ENCODE results near the gene USE1.

Gene USE1

GRCh38 chr19:17202713-17203112, 12.4 kb upstream of the USE1 start:
- no peaks in the 10 kb centered on the region for H4K20me1 ChIP-seq (ENCODE audit: insufficient read depth, low read length)
- no peak overlapping the region for H3K27ac ChIP-seq (ENCODE audit: low read depth, low read length, poor library complexity, severe bottlenecking)
- H3K9ac ChIP-seq (ENCODE audit: low read length): no peak overlapping the region
- TF ChIP-seq, protein P1, sequence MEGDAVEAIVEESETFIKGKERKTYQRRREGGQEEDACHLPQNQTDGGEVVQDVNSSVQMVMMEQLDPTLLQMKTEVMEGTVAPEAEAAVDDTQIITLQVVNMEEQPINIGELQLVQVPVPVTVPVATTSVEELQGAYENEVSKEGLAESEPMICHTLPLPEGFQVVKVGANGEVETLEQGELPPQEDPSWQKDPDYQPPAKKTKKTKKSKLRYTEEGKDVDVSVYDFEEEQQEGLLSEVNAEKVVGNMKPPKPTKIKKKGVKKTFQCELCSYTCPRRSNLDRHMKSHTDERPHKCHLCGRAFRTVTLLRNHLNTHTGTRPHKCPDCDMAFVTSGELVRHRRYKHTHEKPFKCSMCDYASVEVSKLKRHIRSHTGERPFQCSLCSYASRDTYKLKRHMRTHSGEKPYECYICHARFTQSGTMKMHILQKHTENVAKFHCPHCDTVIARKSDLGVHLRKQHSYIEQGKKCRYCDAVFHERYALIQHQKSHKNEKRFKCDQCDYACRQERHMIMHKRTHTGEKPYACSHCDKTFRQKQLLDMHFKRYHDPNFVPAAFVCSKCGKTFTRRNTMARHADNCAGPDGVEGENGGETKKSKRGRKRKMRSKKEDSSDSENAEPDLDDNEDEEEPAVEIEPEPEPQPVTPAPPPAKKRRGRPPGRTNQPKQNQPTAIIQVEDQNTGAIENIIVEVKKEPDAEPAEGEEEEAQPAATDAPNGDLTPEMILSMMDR (IDR thresholded peaks at IDR 0.05; ENCODE audit: low read length): no peak
- TF ChIP-seq EZH2 (IDR thresholded peaks at IDR 0.05; ENCODE audit: borderline replicate concordance, low read length): no peak
- H3K9me3 ChIP-seq (ENCODE audit: low read length): no peaks in the 10 kb centered on the region
- no peak overlapping the region for H3K4me2 ChIP-seq (ENCODE audit: low read length)
- H3K27me3 ChIP-seq (ENCODE audit: insufficient read depth, low read length): no peaks in the 10 kb centered on the region
- H3K9me2 ChIP-seq (ENCODE audit: low read depth, low read length): no peaks in the 10 kb centered on the region
- no peaks in the 10 kb centered on the region for H3K79me2 ChIP-seq (ENCODE audit: insufficient read depth, low read length)
- H3K36me3 ChIP-seq (ENCODE audit: insufficient read depth, low read length): peaks cover 82% of the 10 kb centered on the region
- no peaks in the 10 kb centered on the region for H3K4me1 ChIP-seq (ENCODE audit: insufficient read depth, low read length, severe bottlenecking)
- H2AFZ ChIP-seq (ENCODE audit: low read length): no peak overlapping the region
- H3K4me3 ChIP-seq (ENCODE audit: low read depth, low read length, poor library complexity, severe bottlenecking): no peak overlapping the region
- H3F3A ChIP-seq (ENCODE audit: insufficient read depth, low read length): no peaks in the 10 kb centered on the region

GRCh38 chr19:17205237-17206140, 9.7 kb upstream of the USE1 start:
- Histone ChIP-seq H3K9me3 (ENCODE audit: low read length) (no peaks in the 10 kb centered on the region), H3K4me2 (ENCODE audit: low read length) (no peak overlapping the region), H3K79me2 (ENCODE audit: insufficient read depth, low read length) (no peaks in the 10 kb centered on the region), H3F3A (ENCODE audit: insufficient read depth, low read length) (no peaks in the 10 kb centered on the region), H3K4me3 (ENCODE audit: low read depth, low read length, poor library complexity, severe bottlenecking) (no peak overlapping the region), H3K4me1 (ENCODE audit: insufficient read depth, low read length, severe bottlenecking) (peaks cover 3% of the 10 kb centered on the region), H4K20me1 (ENCODE audit: insufficient read depth, low read length) (no peaks in the 10 kb centered on the region), H3K9me2 (ENCODE audit: low read depth, low read length) (no peaks in the 10 kb centered on the region), H3K27ac (ENCODE audit: low read depth, low read length, poor library complexity, severe bottlenecking) (no peak overlapping the region), H3K36me3 (ENCODE audit: insufficient read depth, low read length) (peaks cover 74% of the 10 kb centered on the region), H3K27me3 (ENCODE audit: insufficient read depth, low read length) (no peaks in the 10 kb centered on the region), H2AFZ (ENCODE audit: low read length) (no peak overlapping the region), H3K9ac (ENCODE audit: low read length) (no peak overlapping the region)
- TF ChIP-seq, protein P1 (IDR thresholded peaks at IDR 0.05; ENCODE audit: low read length): peak; percentile 80
- no peak for TF ChIP-seq EZH2 (IDR thresholded peaks at IDR 0.05; ENCODE audit: borderline replicate concordance, low read length)

DNA sequence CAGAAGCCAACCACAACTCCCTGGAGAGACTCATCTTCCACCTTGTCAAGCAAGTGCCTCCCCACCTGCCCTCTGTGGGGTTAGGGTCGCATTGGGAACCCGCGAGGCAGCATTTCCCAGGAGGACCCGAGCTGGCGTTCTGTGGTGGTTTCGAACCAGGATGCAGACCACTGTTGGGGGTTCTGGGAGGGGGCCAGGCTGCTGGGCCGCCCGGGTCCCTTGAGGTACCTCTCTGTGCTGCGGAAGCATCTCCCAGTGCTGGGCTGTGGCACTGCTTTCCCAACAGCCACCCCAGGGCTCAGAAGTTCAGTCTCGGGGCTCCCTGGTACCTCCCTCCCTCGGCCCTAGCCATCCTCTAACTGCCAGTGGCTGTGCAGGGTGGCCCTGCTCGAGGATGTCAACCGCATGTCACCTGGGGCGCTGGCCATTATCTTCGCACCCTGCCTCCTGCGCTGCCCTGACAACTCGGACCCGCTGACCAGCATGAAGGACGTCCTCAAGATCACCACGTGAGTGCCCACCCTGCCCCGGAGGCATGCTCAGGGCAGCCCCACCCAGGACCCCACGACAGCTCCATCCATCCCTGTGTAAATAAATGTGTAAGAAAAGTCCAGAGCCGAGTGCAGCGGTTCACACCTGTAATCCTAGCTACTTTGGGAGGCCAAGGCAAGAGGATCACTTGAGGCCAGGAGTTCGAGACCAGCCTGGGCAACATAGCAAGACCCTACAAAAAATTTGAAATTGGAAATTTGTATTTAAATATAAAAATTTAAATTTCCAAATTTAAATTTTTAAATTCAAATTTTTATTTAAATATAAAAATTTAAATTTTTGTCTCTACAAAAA, 8.2 kb upstream of the USE1 start:
- H3K79me2 ChIP-seq (ENCODE audit: insufficient read depth, low read length): no peaks in the 10 kb centered on the region
- peaks cover 72% of the 10 kb centered on the region for H3K36me3 ChIP-seq (ENCODE audit: insufficient read depth, low read length)
- TF ChIP-seq, protein P1 (IDR thresholded peaks at IDR 0.05; ENCODE audit: low read length): no peak
- no peak for TF ChIP-seq EZH2 (IDR thresholded peaks at IDR 0.05; ENCODE audit: borderline replicate concordance, low read length)
- H3K9me3 ChIP-seq (ENCODE audit: low read length): no peaks in the 10 kb centered on the region
- H3K9me2 ChIP-seq (ENCODE audit: low read depth, low read length): no peaks in the 10 kb centered on the region
- H3K9ac ChIP-seq (ENCODE audit: low read length): no peak overlapping the region
- no peak overlapping the region for H3K4me2 ChIP-seq (ENCODE audit: low read length)
- H3K4me1 ChIP-seq (ENCODE audit: insufficient read depth, low read length, severe bottlenecking): peaks cover 10% of the 10 kb centered on the region
- H3F3A ChIP-seq (ENCODE audit: insufficient read depth, low read length): no peaks in the 10 kb centered on the region
- no peak overlapping the region for H3K4me3 ChIP-seq (ENCODE audit: low read depth, low read length, poor library complexity, severe bottlenecking)
- no peak overlapping the region for H2AFZ ChIP-seq (ENCODE audit: low read length)
- no peak overlapping the region for H3K27ac ChIP-seq (ENCODE audit: low read depth, low read length, poor library complexity, severe bottlenecking)
- no peaks in the 10 kb centered on the region for H3K27me3 ChIP-seq (ENCODE audit: insufficient read depth, low read length)
- no peaks in the 10 kb centered on the region for H4K20me1 ChIP-seq (ENCODE audit: insufficient read depth, low read length)
